Measurements from ENCODE around the gene HEXB. TPM values are rescaled to one million over a fixed set of nuclear protein-coding genes. Genes with fewer than 3 reads are reported as not detected.

The HEXB gene
- total and polyA plus RNA-seq, 9 of the 15 experiments (the other 6 are each of a cell fraction or from before 2014, with no cell fraction given), result 22.9 to 158 (median 108) TPM

DNA sequence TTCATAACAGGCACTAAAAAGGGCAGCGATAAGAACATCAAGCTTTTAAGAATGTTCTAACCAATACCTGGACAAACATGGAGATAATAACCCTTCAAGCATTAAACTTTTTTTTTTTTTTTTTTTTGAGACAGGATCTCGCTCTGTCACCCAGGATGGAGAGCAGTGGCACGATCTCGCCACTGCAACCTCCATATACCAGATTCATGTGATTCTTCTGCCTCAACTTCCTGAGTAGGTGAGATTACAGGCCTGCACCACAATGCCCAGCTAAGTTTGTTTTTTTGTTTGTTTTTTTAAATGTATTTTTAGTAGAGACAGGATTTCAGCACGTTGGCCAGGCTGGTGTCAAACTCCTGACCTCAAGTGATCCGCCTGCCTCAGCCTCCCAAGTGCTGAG, 29.8 kb upstream of the HEXB start:
- H3K9ac ChIP-seq (ENCODE audit: insufficient read depth in 1 of 2, low read depth in 2 of 2, low read length in 2 of 2), result no peak overlapping the region
- ChIA-PET POLR2A (interaction anchor here (0.6 kb wide), 1 partner anchor 11 kb away, joined by 3 read pairs; no protein-coding TSS in a partner anchor), CTCF (ENCODE audit: low intra/inter-chr PET ratio) (interaction anchor here (0.6 kb wide), 1 partner anchor 236 kb away, joined by 5 read pairs; no protein-coding TSS in a partner anchor)
- no TSS peak for BruUV-seq (replicated peaks)
- H2AFZ ChIP-seq (ENCODE audit: low read depth, low read length), result no peak overlapping the region
- no peaks in the 10 kb centered on the region for H3K79me2 ChIP-seq (ENCODE audit: control insufficient read depth, insufficient read depth, low read length)
- ATAC-seq, result no peak
- no peaks in the 10 kb centered on the region for H3K4me1 ChIP-seq (replicated peaks in 1 of 2; ENCODE audit: control insufficient read depth in 2 of 2, insufficient read depth in 2 of 2, low read length in 2 of 2)
- H3K27me3 ChIP-seq (ENCODE audit: control insufficient read depth in 2 of 2, insufficient read depth in 2 of 2, low read length in 2 of 2), result peaks cover 0 to 20% of the 10 kb centered on the region in 2 experiments; a peak in 3 of 5 replicates
- TF ChIP-seq GTF2E2 (tag; IDR thresholded peaks at IDR 0.05) (no peak), ADNP (tag; IDR thresholded peaks at IDR 0.05) (no peak), RERE (CRISPR knock-in tag; IDR thresholded peaks at IDR 0.05; ENCODE audit: borderline replicate concordance) (no peak), RBM34 (IDR thresholded peaks at IDR 0.05; ENCODE audit: borderline replicate concordance, insufficient read depth, low read length) (no peak), STAT5A (IDR thresholded peaks at IDR 0.05; ENCODE audit: borderline replicate concordance, low read length) (no peak)
- DNase-seq (ENCODE audit: extremely low read depth in 1 of 4, low spot score in 3 of 4), result no peak
- no peak overlapping the region for H3K4me3 ChIP-seq
- no peak overlapping the region for H3K4me2 ChIP-seq (ENCODE audit: insufficient read depth, low read length)
- no peaks in the 10 kb centered on the region for H3K9me1 ChIP-seq (ENCODE audit: control insufficient read depth, insufficient read depth, low read length)
- intact Hi-C loops (cut with micrococcal nuclease) (no loop called here), in situ Hi-C loops (cut with MboI) (no loop called here)
- no peak overlapping the region for H3K27ac ChIP-seq (ENCODE audit: extremely low read depth, low read depth, low read length)
- FAIRE-seq, result no peak
- H3K36me3 ChIP-seq (ENCODE audit: control insufficient read depth, insufficient read depth, low read length), result no peaks in the 10 kb centered on the region
- H3K9me3 ChIP-seq (replicated peaks; ENCODE audit: control insufficient read depth, insufficient read depth, low read depth, low read length), result no peaks in the 10 kb centered on the region
- WGBS (ENCODE audit: insufficient coverage, low coverage, missing lambda C conversion rate), result 24% methylated on average over 5 of the region's 6 CpGs
- no peaks in the 10 kb centered on the region for H4K20me1 ChIP-seq (replicated peaks; ENCODE audit: control insufficient read depth, insufficient read depth, low read length)
